GM21515 (cell line): ENCODE data around the gene SOST.
A peak's percentile ranks its signal among the peaks of the same experiment; 100 is the strongest.

ENCODE experiments used
- ATAC-seq: cut with Tn5 transposase; IDR thresholded peaks from one replicate; pipeline ENCODE4 v1.9.1; 2021; ENCODE audit not compliant: unreplicated experiment

SOST gene

DNA sequence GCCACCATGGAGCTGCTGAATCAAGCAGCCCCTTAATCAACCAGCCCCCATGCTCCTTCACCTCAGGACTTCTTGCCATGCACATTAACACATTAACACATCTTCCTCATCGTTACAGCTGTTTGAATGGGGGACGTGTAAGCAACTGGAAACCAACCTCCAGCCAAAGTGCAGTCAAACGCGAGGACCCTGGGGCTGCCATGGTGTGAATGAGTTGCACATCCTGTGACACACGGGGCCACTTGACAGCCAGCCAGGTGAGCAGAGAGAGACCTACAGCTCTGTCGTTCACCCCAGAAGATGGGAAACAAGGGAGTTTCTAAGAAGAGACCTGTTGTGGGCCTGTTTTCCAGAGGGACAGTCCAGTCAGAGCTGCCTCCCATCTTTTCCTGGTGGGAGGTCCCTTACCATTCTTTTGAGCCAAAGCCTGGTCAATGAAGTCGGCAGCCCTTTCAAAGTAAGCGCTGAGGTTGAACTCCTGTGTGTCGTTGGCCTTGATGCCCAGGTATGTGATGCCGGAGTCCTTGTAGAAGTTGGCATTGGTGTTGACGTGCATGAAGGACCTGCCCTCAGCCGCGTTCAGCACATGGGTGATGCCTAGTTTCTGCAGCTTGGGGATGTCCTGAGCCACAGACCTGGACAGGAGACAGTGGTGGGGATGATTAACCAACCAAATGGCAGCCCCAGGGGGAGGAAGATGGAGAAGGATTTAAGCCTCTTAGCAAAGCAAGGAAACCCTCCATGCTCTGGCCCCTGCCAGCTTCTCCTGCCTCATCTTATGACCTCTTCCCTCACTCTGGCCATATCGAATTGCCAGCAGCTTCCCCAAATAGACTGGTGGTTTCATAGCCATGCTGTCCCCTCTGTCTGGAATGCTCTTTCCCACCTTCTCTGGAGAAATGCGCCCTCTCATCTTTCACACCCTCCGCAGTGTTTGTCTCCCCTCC lies 16.0 kb upstream of the SOST start:
- ATAC-seq: no peak

- ATAC-seq: no peak
Measured at GRCh38 chr17:43772877-43773648, 14.5 kb upstream of the SOST start.

GRCh38 chr17:43771463-43771862 lies 12.9 kb upstream of the SOST start:
- ATAC-seq: no peak

DNA sequence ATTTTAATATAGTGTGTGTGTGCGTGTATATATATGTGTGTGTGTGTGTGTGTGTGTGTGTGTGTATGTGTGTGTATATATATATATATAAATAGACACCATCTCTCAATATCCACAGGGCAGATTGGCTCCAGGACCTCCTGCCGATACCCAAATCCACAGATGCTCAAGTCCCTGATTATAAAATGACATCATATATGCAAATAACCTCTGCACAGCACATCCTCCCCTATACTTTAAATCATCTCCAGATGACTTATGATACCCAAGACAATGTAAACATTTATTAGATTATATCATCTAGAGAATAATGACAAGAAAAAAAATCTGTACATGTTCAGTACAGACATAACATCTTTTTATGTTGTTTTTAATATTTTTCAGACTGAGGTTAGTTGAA lies 12.4 kb upstream of the SOST start:
- no peak for ATAC-seq

DNA sequence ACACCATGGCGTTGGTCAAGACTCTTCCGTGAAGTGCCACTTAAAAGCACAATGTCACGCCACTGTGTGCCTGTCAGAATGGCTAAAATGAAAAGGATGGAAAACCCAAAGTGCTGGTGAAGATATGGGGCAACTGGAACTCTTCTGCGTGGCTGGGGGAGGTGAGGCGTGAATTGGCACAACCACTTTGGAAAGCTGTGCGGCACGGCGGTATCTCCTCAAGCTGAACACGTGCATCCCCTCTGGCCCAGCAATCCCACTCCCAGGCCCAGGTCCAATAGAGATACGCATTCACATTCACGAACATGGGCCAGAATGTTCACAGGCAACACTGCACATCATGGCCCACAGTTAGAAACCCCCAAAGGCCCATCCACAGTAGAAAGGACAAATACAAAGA lies 11.3 kb upstream of the SOST start:
- no peak for ATAC-seq

GRCh38 chr17:43769426-43769825 lies 10.8 kb upstream of the SOST start:
- no peak for ATAC-seq

- ATAC-seq: no peak
Measured at GRCh38 chr17:43768943-43769342, 10.4 kb upstream of the SOST start.

GRCh38 chr17:43768382-43768781 lies 9.8 kb upstream of the SOST start:
- no peak for ATAC-seq

GRCh38 chr17:43767713-43768059 lies 9.1 kb upstream of the SOST start:
- no peak for ATAC-seq

DNA sequence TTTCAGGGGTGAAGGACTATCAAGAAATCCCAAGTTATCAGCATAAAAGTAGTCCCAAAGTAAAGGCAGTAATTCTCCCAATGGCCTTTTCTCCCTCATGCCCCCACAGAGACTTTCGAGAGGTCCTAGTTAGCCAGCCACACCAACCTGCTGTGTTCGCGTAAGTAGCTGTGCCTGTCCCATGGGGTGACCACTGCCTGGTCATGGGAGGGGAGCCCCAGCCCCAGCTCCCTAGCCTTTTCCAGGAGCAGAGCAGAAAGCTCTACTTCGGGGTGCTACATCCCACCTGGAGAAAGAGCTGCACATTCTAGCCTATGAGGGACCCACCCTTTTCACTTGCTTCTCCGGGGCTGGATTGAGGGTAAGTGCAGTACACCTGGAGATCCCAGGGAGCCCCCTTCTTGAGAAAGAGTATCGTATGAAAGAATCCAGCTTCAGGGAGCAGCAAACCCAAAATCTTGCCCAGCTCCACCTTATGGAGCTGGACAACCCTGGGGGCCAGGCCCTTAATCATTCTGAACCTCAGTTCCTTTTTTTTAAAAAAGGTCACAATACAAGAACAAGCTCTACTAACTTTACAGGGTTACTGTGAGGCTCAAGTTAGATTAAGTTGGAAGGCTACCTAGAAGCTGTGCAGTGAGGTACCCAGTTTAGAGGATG lies 8.6 kb upstream of the SOST start:
- no peak for ATAC-seq

DNA sequence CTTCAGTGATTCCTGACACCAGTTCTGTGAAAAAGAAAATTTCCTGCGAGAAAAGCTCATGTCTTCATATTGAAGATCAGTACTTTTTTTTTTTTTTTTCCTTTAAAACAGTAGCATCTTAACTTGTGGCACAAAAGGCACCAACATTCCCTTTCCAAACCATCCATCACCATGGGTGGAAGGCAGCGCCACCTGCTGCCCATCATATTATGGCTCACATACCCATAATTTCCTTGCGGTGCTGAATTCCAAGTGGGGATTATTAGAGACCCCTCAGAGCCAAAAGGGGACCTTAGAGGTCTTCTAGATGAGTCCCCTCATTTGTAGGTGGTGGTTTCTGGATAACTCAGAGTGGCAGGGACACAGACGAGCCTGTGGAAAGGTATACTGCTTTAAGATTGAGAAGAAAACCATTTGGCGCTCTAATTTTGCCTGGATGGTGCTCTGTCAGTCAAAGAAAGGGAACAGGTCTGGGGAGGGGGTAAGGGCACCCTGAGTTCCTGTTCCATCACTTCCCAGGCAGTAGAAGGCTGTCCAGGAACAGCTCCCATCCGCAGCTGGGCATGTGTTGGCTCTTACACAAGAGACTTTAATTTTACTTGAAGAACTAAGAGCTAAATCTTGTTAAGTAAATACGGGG lies 7.9 kb upstream of the SOST start:
- no peak for ATAC-seq

GRCh38 chr17:43760254-43760852 lies 1.8 kb upstream of the SOST start:
- peak; percentile 61 for ATAC-seq

DNA sequence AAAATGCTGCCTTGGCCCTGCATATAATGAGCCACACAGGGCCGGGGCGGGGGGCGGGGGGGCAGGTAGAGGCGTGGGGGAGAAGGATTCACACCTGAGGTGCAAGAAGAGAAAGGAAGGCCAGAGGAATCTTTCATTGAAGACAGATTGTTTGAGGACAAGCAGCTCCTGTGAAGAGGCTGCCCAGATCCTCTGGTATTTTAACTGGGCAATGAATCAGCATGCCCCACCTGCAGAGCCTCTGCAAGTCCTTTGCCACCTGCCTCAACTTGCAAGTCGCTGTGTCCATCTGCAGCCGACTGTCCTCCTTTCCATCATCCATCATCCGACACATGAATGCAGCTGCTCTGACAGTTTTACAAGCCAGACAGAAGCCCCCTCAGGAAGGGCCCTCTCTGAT lies 1.2 kb upstream of the SOST start:
- ATAC-seq: no peak

DNA sequence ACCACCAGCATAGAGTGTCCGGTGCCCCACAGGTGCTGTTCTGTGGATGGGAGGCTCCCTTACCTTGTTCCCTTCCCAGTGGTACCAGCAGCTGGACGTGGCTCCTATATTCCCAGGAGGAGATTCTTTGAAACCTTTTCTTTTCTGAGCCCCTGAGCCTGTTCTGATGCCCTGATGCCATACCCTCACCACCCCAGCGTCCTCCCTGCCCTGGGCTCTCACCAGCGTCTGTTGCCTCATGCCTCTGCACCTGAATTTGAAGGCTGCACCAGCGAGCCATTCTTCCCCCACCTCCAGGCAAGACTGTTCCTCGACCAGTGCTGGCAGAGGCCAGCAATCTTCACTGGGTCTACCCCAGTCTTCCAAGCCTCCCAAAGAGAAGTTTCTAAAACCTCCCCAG lies 505 bp downstream of the SOST start:
- ATAC-seq: no peak

GRCh38 chr17:43757171-43757660 lies 1.4 kb downstream of the SOST start:
- no peak for ATAC-seq

GRCh38 chr17:43756201-43756600 lies 2.4 kb downstream of the SOST start:
- no peak for ATAC-seq

GRCh38 chr17:43755389-43755875 lies 3.2 kb downstream of the SOST start:
- ATAC-seq: no peak

GRCh38 chr17:43754947-43755346 lies 3.6 kb downstream of the SOST start:
- ATAC-seq: no peak

GRCh38 chr17:43753493-43754129 lies 5.0 kb downstream of the SOST start:
- ATAC-seq: no peak

DNA sequence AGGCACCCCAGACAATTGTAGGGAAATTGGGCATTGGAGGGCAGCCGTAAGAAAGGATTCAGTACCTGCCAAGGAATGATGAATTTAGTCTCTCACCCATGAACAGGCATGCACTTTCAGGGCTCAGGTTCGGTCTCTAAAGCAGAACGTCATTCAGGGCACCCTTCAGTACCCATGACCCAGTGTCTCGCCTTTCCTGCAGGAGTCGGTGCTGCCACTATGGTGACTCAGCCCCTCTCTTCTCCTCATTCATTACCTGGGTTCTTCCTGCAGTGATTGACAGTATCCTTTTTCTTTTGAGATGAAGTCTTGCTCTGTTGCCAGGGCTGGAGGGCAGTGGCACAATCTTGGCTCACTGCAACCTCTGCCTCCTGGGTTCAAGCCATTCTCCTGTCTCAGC lies 8.4 kb downstream of the SOST start:
- no peak for ATAC-seq
